ENCODE measurements around the gene AGPAT3.

AGPAT3 gene

GRCh38 chr21:43989401-43989800, 124.4 kb downstream of the AGPAT3 start:
- peaks cover 5 to 18% of the 10 kb centered on the region in 2 donors for H3K4me1 ChIP-seq (ENCODE audit: control insufficient read depth in 2 of 2, insufficient read depth in 1 of 2, low read depth in 1 of 2, low read length in 2 of 2)
- H3K9me3 ChIP-seq (replicated peaks in 1 of 2; ENCODE audit: control insufficient read depth in 2 of 2, insufficient read depth in 1 of 2, low read depth in 1 of 2, low read length in 2 of 2) = no peaks in the 10 kb centered on the region
- no peak overlapping the region for H2AFZ ChIP-seq (ENCODE audit: low read length)
- no peak overlapping the region for H2BK12ac ChIP-seq (ENCODE audit: low read length)
- no peak overlapping the region for H3K9ac ChIP-seq (ENCODE audit: low read depth, low read length, poor library complexity)
- H3K18ac ChIP-seq (ENCODE audit: low read length) = no peak overlapping the region
- no CpG with 5 or more reads among the region's 7 CpGs for WGBS, 2 donors (ENCODE audit: extremely low coverage in 2 of 2, insufficient read length in 2 of 2, insufficient replicate concordance in 1 of 2)
- H3K4ac ChIP-seq (ENCODE audit: low read length) = no peak overlapping the region
- H3K27me3 ChIP-seq (ENCODE audit: control insufficient read depth in 3 of 3, insufficient read depth in 3 of 3, low read depth in 1 of 3, low read length in 3 of 3) = peaks cover 0 to 4% (median 0%) of the 10 kb centered on the region in 3 experiments
- H2BK15ac ChIP-seq (ENCODE audit: low read length) = no peak overlapping the region
- H2BK5ac ChIP-seq (ENCODE audit: low read length) = peak overlapping the region; percentile 6
- DNase-seq (ENCODE audit: low spot score) = no peak
- no peak overlapping the region for H3K4me3 ChIP-seq (ENCODE audit: low read length in 2 of 2)
- H2AK5ac ChIP-seq (ENCODE audit: low read depth, low read length) = no peak overlapping the region
- H3K79me1 ChIP-seq (ENCODE audit: low read depth, low read length) = no peaks in the 10 kb centered on the region
- no peak overlapping the region for H4K91ac ChIP-seq (ENCODE audit: low read depth, low read length, poor library complexity)
- no peak overlapping the region for H4K8ac ChIP-seq (ENCODE audit: low read depth, low read length)
- H3K4me2 ChIP-seq (ENCODE audit: insufficient read depth, low read length, poor library complexity, severe bottlenecking) = no peak overlapping the region
- no peak overlapping the region for H3K14ac ChIP-seq (ENCODE audit: low read length)
- H2BK120ac ChIP-seq (ENCODE audit: low read depth, low read length) = no peak overlapping the region
- H3K23ac ChIP-seq (ENCODE audit: low read depth, low read length, poor library complexity) = no peak overlapping the region
- H3K27ac ChIP-seq (replicated peaks; ENCODE audit: low read length) = no peak overlapping the region
- H3K36me3 ChIP-seq (replicated peaks in 1 of 2; ENCODE audit: control insufficient read depth in 2 of 2, insufficient read depth in 2 of 2, low read length in 2 of 2) = no peaks in the 10 kb centered on the region

GRCh38 chr21:43991447-43991991, 126.5 kb downstream of the AGPAT3 start:
- no peak overlapping the region for H2BK5ac ChIP-seq (ENCODE audit: low read length)
- WGBS, 2 donors (ENCODE audit: extremely low coverage in 2 of 2, insufficient read length in 2 of 2, insufficient replicate concordance in 1 of 2) = no CpG with 5 or more reads among the region's 33 CpGs
- H3K23ac ChIP-seq (ENCODE audit: low read depth, low read length, poor library complexity) = peak overlapping the region; percentile 8
- H2AK5ac ChIP-seq (ENCODE audit: low read depth, low read length) = peak overlapping the region; percentile 15
- H3K27ac ChIP-seq (replicated peaks; ENCODE audit: low read length) = no peak overlapping the region
- H2AFZ ChIP-seq (ENCODE audit: low read length) = no peak overlapping the region
- H3K9me3 ChIP-seq (replicated peaks in 1 of 2; ENCODE audit: control insufficient read depth in 2 of 2, insufficient read depth in 1 of 2, low read depth in 1 of 2, low read length in 2 of 2) = peaks cover 0 to 2% of the 10 kb centered on the region in 2 donors
- peak overlapping the region; percentile 5 for H2BK15ac ChIP-seq (ENCODE audit: low read length)
- no peak overlapping the region for H3K4ac ChIP-seq (ENCODE audit: low read length)
- no peak overlapping the region for H2BK120ac ChIP-seq (ENCODE audit: low read depth, low read length)
- peaks cover 0 to 9% of the 10 kb centered on the region in 2 donors for H3K4me1 ChIP-seq (ENCODE audit: control insufficient read depth in 2 of 2, insufficient read depth in 1 of 2, low read depth in 1 of 2, low read length in 2 of 2)
- no peaks in the 10 kb centered on the region for H3K36me3 ChIP-seq (replicated peaks in 1 of 2; ENCODE audit: control insufficient read depth in 2 of 2, insufficient read depth in 2 of 2, low read length in 2 of 2)
- H3K18ac ChIP-seq (ENCODE audit: low read length) = peak overlapping the region; percentile 72
- DNase-seq (ENCODE audit: low spot score) = no peak
- H4K91ac ChIP-seq (ENCODE audit: low read depth, low read length, poor library complexity) = no peak overlapping the region
- no peak overlapping the region for H3K9ac ChIP-seq (ENCODE audit: low read depth, low read length, poor library complexity)
- H3K14ac ChIP-seq (ENCODE audit: low read length) = no peak overlapping the region
- H2BK12ac ChIP-seq (ENCODE audit: low read length) = peak overlapping the region; percentile 50
- peaks cover 0 to 3% (median 0%) of the 10 kb centered on the region in 3 experiments for H3K27me3 ChIP-seq (ENCODE audit: control insufficient read depth in 3 of 3, insufficient read depth in 3 of 3, low read depth in 1 of 3, low read length in 3 of 3)
- no peak overlapping the region for H4K8ac ChIP-seq (ENCODE audit: low read depth, low read length)
- no peak overlapping the region for H3K4me2 ChIP-seq (ENCODE audit: insufficient read depth, low read length, poor library complexity, severe bottlenecking)
- H3K4me3 ChIP-seq (ENCODE audit: low read length in 2 of 2) = no peak overlapping the region
- no peaks in the 10 kb centered on the region for H3K79me1 ChIP-seq (ENCODE audit: low read depth, low read length)

DNA sequence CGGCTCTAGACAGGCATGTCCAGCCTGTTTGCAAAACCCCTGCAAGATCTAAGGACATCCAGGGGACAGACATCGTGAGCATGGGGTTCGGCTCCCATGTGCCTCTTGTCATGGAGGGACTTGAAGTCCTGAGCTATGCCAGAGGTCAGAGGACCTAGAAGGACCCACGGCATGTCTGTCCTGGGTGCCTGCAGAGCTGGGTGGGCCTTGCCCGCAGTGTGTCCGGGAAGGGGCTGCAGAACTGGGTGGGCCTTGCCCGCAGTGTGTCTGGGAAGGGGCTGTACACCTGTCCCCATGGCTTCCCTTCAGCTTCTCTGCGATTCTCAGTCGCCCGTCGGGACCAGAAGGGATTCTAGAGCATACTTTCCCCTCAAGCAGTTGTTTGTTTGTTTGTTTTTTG, 127.1 kb downstream of the AGPAT3 start:
- Histone ChIP-seq H2AK5ac (ENCODE audit: low read depth, low read length) (no peak overlapping the region), H3K14ac (ENCODE audit: low read length) (no peak overlapping the region), H3K79me1 (ENCODE audit: low read depth, low read length) (no peaks in the 10 kb centered on the region), H3K4ac (ENCODE audit: low read length) (no peak overlapping the region), H2BK12ac (ENCODE audit: low read length) (no peak overlapping the region), H3K4me1 (ENCODE audit: control insufficient read depth in 2 of 2, insufficient read depth in 1 of 2, low read depth in 1 of 2, low read length in 2 of 2) (peaks cover 0 to 5% of the 10 kb centered on the region in 2 donors), H2AFZ (ENCODE audit: low read length) (no peak overlapping the region), H3K9ac (ENCODE audit: low read depth, low read length, poor library complexity) (no peak overlapping the region), H2BK120ac (ENCODE audit: low read depth, low read length) (no peak overlapping the region), H3K23ac (ENCODE audit: low read depth, low read length, poor library complexity) (no peak overlapping the region), H2BK15ac (ENCODE audit: low read length) (no peak overlapping the region), H4K8ac (ENCODE audit: low read depth, low read length) (no peak overlapping the region), H2BK5ac (ENCODE audit: low read length) (no peak overlapping the region), H3K18ac (ENCODE audit: low read length) (no peak overlapping the region), H3K27ac (replicated peaks; ENCODE audit: low read length) (no peak overlapping the region), H3K36me3 (replicated peaks in 1 of 2; ENCODE audit: control insufficient read depth in 2 of 2, insufficient read depth in 2 of 2, low read length in 2 of 2) (no peaks in the 10 kb centered on the region), H4K91ac (ENCODE audit: low read depth, low read length, poor library complexity) (no peak overlapping the region), H3K4me3 (ENCODE audit: low read length in 2 of 2) (no peak overlapping the region), H3K4me2 (ENCODE audit: insufficient read depth, low read length, poor library complexity, severe bottlenecking) (no peak overlapping the region), H3K9me3 (replicated peaks in 1 of 2; ENCODE audit: control insufficient read depth in 2 of 2, insufficient read depth in 1 of 2, low read depth in 1 of 2, low read length in 2 of 2) (peaks cover 0 to 2% of the 10 kb centered on the region in 2 donors), H3K27me3 (ENCODE audit: control insufficient read depth in 3 of 3, insufficient read depth in 3 of 3, low read depth in 1 of 3, low read length in 3 of 3) (no peaks in the 10 kb centered on the region)
- no peak for DNase-seq (ENCODE audit: low spot score)
- WGBS, 2 donors (ENCODE audit: extremely low coverage in 2 of 2, insufficient read length in 2 of 2, insufficient replicate concordance in 1 of 2) = no CpG with 5 or more reads among the region's 11 CpGs

- Histone ChIP-seq H3K18ac (ENCODE audit: low read length) (no peak overlapping the region), H3K4me2 (ENCODE audit: insufficient read depth, low read length, poor library complexity, severe bottlenecking) (no peak overlapping the region), H3K79me1 (ENCODE audit: low read depth, low read length) (no peaks in the 10 kb centered on the region), H3K14ac (ENCODE audit: low read length) (no peak overlapping the region), H3K4ac (ENCODE audit: low read length) (peak overlapping the region; percentile 84), H2AK5ac (ENCODE audit: low read depth, low read length) (no peak overlapping the region), H3K4me1 (ENCODE audit: control insufficient read depth in 2 of 2, insufficient read depth in 1 of 2, low read depth in 1 of 2, low read length in 2 of 2) (peaks cover 0 to 4% of the 10 kb centered on the region in 2 donors), H4K8ac (ENCODE audit: low read depth, low read length) (no peak overlapping the region), H2BK12ac (ENCODE audit: low read length) (no peak overlapping the region), H3K23ac (ENCODE audit: low read depth, low read length, poor library complexity) (peak overlapping the region; percentile 58), H4K91ac (ENCODE audit: low read depth, low read length, poor library complexity) (no peak overlapping the region), H3K27me3 (ENCODE audit: control insufficient read depth in 3 of 3, insufficient read depth in 3 of 3, low read depth in 1 of 3, low read length in 3 of 3) (no peaks in the 10 kb centered on the region), H2AFZ (ENCODE audit: low read length) (peak overlapping the region; percentile 56), H3K4me3 (ENCODE audit: low read length in 2 of 2) (no peak overlapping the region), H2BK15ac (ENCODE audit: low read length) (peak overlapping the region; percentile 91), H2BK120ac (ENCODE audit: low read depth, low read length) (no peak overlapping the region), H2BK5ac (ENCODE audit: low read length) (peak overlapping the region; percentile 20), H3K36me3 (replicated peaks in 1 of 2; ENCODE audit: control insufficient read depth in 2 of 2, insufficient read depth in 2 of 2, low read length in 2 of 2) (no peaks in the 10 kb centered on the region), H3K27ac (replicated peaks; ENCODE audit: low read length) (no peak overlapping the region), H3K9ac (ENCODE audit: low read depth, low read length, poor library complexity) (peak overlapping the region; percentile 55), H3K9me3 (replicated peaks in 1 of 2; ENCODE audit: control insufficient read depth in 2 of 2, insufficient read depth in 1 of 2, low read depth in 1 of 2, low read length in 2 of 2) (peaks cover 0 to 2% of the 10 kb centered on the region in 2 donors)
- no peak for DNase-seq (ENCODE audit: low spot score)
- WGBS, 2 donors (ENCODE audit: extremely low coverage in 2 of 2, insufficient read length in 2 of 2, insufficient replicate concordance in 1 of 2) = no CpG with 5 or more reads among the region's 18 CpGs
These were observed 128.5 kb downstream of the AGPAT3 start for GRCh38 chr21:43993420-43993934.

Measured in neuronal stem cell (in vitro differentiated cells).